HEK293T (cell line): ENCODE data around the gene SETD1B.

ENCODE experiments used
- BHLHE40 ChIP-seq: fragments of 450-650 bp; IDR thresholded peaks from 2 replicates; pipeline ENCODE4 v1.6.1; 2016; ENCODE audit warnings: mild to moderate bottlenecking, moderate library complexity, borderline replicate concordance
- ELF4 ChIP-seq: fragments of 450-650 bp; IDR thresholded peaks from 2 replicates; pipeline ENCODE4 v1.6.1; 2017; ENCODE audit warnings: antibody characterized with exemption
- FOXA1 ChIP-seq: fragments of 450-650 bp; IDR thresholded peaks from 2 replicates; pipeline ENCODE4 v1.6.1; 2016; ENCODE audit warnings: mild to moderate bottlenecking
- FOXK2 ChIP-seq: fragments of 450-650 bp; IDR thresholded peaks from 2 replicates; pipeline ENCODE4 v1.6.1; 2016; ENCODE audit warnings: mild to moderate bottlenecking
- FOXM1 ChIP-seq: fragments of 450-650 bp; IDR thresholded peaks from 2 replicates; pipeline ENCODE4 v1.6.1; 2017; ENCODE audit warnings: mild to moderate bottlenecking, borderline replicate concordance
- HDGF ChIP-seq: fragments of 450-650 bp; IDR thresholded peaks from 2 replicates; pipeline ENCODE4 v1.6.1; 2017; ENCODE audit warnings: antibody characterized with exemption, borderline replicate concordance
- L3MBTL2 ChIP-seq: fragments of 450-650 bp; conservative IDR thresholded peaks from 2 replicates; pipeline ENCODE4 v1.6.1; 2016; ENCODE audit warnings: mild to moderate bottlenecking
- NFRKB ChIP-seq: fragments of 450-650 bp; IDR thresholded peaks from 2 replicates; pipeline ENCODE4 v1.6.1; 2016; ENCODE audit warnings: mild to moderate bottlenecking, moderate library complexity
- SP1 ChIP-seq: fragments of 450-650 bp; IDR thresholded peaks from 2 replicates; pipeline ENCODE4 v1.6.1; 2017
- TARDBP ChIP-seq: fragments of 450-650 bp; IDR thresholded peaks from 2 replicates; pipeline ENCODE4 v1.6.1; 2016
- ZNF384 ChIP-seq: fragments of 450-650 bp; IDR thresholded peaks from 2 replicates; pipeline ENCODE4 v1.6.1; 2016
- TF ChIP-seq, protein P1 (sequence below): fragments of 450-650 bp; IDR thresholded peaks from 2 replicates; pipeline ENCODE4 v1.6.1; 2016

DNA sequence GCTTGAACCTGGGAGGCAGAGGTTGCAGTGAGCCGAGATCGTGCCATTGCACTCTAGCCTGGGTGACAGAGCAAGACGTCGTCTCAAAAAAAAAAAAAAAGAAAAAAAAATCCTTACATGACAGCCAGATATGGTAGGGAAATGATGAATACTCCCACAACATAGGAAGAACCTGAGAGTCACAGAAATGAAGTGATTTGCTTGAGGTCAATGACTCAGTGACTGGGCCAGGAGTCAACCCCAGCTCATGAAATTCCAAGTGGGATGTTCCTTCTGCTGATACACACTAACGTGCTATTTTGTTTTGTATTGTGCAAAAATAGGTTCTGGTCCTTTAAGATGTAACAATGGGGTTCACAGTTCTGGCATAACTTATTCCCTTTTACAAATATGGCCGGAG is 19.3 kb upstream of the SETD1B start:
- TF ChIP-seq ELF4, result no peak
- TF ChIP-seq FOXM1, result no peak
- no peak for TF ChIP-seq FOXK2
- TF ChIP-seq, protein P1, sequence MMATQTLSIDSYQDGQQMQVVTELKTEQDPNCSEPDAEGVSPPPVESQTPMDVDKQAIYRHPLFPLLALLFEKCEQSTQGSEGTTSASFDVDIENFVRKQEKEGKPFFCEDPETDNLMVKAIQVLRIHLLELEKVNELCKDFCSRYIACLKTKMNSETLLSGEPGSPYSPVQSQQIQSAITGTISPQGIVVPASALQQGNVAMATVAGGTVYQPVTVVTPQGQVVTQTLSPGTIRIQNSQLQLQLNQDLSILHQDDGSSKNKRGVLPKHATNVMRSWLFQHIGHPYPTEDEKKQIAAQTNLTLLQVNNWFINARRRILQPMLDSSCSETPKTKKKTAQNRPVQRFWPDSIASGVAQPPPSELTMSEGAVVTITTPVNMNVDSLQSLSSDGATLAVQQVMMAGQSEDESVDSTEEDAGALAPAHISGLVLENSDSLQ, result no peak
- no peak for TF ChIP-seq SP1
- no peak for TF ChIP-seq HDGF
- no peak for TF ChIP-seq FOXA1
- no peak for TF ChIP-seq ZNF384
- no peak for TF ChIP-seq BHLHE40
- no peak for TF ChIP-seq TARDBP
- no peak for TF ChIP-seq L3MBTL2
- TF ChIP-seq NFRKB, result no peak
